Measurements from ENCODE around the gene TRIM75.
"Not testable (repeated sequence)": the region's sequence is repeated elsewhere in the genome, so short reads cannot be mapped to it uniquely, and the experiment has no call there.

Gene TRIM75

DNA sequence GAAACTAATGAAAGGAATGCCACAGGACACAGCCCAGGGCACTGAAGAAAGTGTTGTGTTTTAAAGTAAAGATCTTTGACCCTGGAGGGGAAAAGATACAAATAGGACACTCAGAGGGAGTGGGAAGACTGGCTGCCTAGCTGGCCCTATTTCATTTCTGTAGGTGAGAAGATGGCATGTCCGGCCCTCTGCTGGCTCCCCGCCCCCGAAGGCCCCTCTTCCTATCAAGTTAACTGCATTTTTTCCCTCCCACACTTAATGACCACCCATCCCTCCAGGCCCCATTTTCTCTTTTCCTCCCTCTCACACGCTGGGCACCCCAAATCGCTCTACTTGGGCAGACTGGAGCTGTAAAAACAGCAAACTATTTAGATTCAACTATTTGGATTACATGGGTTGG is 5.5 kb upstream of the TRIM75 start:
- H3K4me3 ChIP-seq (ENCODE audit: low read depth, low read length): no peak overlapping the region
- no peak for DNase-seq (ENCODE audit: low read depth)
- TF ChIP-seq, protein P1, sequence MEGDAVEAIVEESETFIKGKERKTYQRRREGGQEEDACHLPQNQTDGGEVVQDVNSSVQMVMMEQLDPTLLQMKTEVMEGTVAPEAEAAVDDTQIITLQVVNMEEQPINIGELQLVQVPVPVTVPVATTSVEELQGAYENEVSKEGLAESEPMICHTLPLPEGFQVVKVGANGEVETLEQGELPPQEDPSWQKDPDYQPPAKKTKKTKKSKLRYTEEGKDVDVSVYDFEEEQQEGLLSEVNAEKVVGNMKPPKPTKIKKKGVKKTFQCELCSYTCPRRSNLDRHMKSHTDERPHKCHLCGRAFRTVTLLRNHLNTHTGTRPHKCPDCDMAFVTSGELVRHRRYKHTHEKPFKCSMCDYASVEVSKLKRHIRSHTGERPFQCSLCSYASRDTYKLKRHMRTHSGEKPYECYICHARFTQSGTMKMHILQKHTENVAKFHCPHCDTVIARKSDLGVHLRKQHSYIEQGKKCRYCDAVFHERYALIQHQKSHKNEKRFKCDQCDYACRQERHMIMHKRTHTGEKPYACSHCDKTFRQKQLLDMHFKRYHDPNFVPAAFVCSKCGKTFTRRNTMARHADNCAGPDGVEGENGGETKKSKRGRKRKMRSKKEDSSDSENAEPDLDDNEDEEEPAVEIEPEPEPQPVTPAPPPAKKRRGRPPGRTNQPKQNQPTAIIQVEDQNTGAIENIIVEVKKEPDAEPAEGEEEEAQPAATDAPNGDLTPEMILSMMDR (IDR thresholded peaks at IDR 0.05; ENCODE audit: insufficient read depth, low read depth, low read length, missing control alignments): no peak

DNA sequence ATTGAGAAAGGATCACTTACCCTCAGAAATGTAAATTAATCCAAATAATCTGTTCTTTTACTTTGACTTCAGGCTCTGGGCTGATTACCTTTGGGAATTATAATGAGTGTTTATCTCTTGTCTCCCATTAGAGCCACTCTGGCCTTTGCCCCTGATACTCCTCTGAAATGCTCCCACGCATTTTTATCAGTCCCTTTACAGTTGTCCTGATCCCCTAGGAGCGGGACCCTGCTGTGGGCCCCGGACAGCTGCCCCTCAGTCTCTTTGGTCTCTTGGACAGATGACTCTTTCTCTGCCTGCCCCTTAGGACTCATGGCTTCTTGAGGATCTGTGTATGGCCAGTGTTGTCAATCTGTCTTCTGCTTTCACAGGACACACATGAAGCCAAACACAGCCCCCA is 1.0 kb upstream of the TRIM75 start:
- H3K4me3 ChIP-seq (ENCODE audit: low read depth, low read length): no peak overlapping the region
- no peak for DNase-seq (ENCODE audit: low read depth)
- TF ChIP-seq, protein P1 (IDR thresholded peaks at IDR 0.05; ENCODE audit: insufficient read depth, low read depth, low read length, missing control alignments): no peak

DNA sequence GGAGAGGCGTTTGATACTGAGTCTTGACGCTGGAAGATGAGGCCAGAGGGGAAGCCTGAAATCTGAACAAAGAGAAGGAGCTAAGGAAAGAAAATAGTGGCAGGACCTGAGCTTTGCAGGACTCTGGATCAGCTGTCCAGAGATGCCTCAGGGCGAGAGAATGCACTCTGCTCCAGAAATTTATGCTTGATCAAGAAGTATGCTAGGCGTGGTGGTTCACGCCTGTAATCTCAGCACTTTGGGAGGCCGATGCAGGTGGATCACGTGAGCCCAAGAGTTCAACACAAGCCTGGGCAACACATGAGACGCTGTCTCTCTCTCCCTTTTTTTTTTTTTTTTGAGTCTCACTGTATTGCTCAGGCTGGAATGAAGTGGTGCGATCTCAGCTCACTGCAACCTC is 1.9 kb downstream of the TRIM75 start:
- TF ChIP-seq, protein P1 (IDR thresholded peaks at IDR 0.05; ENCODE audit: insufficient read depth, low read depth, low read length, missing control alignments): no peak
- DNase-seq (ENCODE audit: low read depth): no peak
- no peak overlapping the region for H3K4me3 ChIP-seq (ENCODE audit: low read depth, low read length)

DNA sequence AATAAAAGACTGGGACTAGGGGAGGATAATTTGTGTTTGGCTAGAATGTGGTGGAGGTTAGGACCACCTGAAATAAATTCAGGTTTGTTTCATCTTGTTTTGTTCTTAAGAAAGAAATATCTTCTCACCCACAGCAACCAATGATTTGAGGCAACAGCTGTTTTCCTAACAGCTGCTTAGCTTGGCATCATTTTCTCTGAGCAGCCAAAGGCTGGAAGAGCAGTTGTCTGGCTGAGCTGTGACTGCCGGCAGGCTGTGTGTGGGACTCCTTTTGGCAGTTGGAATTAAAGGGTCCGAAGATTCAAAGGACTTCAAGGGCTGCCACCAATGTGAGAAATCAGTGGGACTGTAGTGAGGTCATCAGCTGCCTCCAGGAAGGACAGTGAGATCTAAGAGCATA is 5.0 kb downstream of the TRIM75 start:
- H3K4me3 ChIP-seq (ENCODE audit: low read depth, low read length): no peak overlapping the region
- DNase-seq (ENCODE audit: low read depth): no peak
- TF ChIP-seq, protein P1 (IDR thresholded peaks at IDR 0.05; ENCODE audit: insufficient read depth, low read depth, low read length, missing control alignments): no peak

DNA sequence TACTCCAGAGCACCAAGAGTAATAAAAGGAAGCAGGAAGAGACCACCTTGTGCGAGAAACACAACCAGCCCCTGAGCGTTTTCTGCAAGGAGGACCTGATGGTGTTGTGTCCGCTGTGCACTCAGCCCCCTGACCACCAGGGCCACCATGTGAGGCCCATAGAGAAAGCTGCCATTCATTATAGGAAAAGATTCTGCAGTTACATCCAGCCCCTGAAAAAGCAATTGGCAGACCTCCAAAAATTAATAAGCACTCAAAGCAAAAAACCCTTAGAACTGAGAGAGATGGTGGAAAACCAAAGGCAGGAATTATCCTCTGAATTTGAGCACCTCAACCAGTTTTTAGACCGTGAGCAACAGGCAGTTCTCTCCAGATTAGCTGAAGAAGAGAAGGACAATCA is 5.7 kb downstream of the TRIM75 start:
- H3K4me3 ChIP-seq (ENCODE audit: low read depth, low read length): no peak overlapping the region
- no peak for DNase-seq (ENCODE audit: low read depth)
- TF ChIP-seq, protein P1 (IDR thresholded peaks at IDR 0.05; ENCODE audit: insufficient read depth, low read depth, low read length, missing control alignments): no peak

DNA sequence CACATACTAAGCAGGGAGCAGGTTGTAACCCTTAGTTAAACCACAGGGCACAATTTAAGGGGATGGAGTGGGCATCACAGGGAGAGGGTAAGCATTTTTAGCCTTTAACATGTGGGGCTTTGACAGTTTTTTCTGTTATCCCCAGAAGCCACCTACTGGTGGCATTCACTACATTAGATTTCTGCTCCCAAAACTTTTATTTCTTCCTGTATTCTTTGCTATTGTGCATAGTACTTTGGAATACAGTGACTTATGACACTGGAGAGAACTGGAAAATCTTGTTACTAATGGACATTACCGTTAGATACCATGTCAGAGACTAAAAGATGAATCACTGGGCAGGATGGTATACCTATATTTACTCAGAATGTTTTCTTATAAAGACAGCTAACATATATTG is 7.3 kb downstream of the TRIM75 start:
- TF ChIP-seq, protein P1 (IDR thresholded peaks at IDR 0.05; ENCODE audit: insufficient read depth, low read depth, low read length, missing control alignments): no peak
- no peak for DNase-seq (ENCODE audit: low read depth)

DNA sequence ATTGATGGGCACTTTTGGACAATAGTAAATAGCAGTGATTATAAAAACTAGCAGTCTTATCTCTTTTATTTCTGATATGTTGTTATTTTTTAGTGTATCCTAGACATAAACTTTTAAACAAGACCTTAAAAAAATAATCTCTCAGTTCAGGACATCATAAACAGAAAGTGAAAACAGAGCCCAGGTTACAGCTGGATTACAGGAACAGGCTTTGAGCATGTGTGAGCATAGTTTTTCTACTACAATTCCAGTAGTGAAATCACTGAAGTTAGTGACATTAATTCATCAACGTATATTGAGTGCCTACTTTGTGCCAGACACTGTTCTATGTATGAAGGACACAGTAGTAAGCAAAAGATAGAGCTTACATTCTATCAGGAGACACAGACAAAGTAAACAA is 16.9 kb downstream of the TRIM75 start:
- TF ChIP-seq, protein P1 (IDR thresholded peaks at IDR 0.05; ENCODE audit: insufficient read depth, low read depth, low read length, missing control alignments): no peak
- no peak for DNase-seq (ENCODE audit: low read depth)
- no peak overlapping the region for H3K4me3 ChIP-seq (ENCODE audit: low read depth, low read length)

More for the DNA sequence above, 7.3 kb downstream of the TRIM75 start:
- no peak overlapping the region for H3K4me3 ChIP-seq (ENCODE audit: low read depth, low read length)

DNA sequence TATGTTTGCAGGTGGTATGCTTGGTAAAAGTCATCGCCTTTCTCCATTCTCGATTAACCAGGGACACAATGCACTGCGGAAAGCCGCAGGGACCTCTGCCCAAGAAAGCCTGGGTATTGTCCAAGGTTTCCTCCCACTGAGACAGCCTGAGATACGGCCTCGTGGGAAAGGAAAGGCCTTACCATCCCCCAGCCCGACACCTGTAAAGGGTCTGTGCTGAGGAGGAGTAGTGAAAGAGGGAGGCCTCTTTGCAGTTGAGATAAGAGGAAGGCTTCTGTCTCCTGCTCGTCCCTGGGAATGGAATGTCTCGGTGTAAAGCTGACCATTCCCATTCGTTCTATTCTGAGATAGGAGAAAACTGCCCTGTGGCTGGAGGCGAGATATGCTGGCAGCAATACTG is 19.7 kb downstream of the TRIM75 start:
- not testable (repeated sequence) for DNase-seq (ENCODE audit: low read depth); H3K4me3 ChIP-seq (ENCODE audit: low read depth, low read length)
